Measurements from ENCODE around the gene PSMD12. TPM values are rescaled to one million over a fixed set of nuclear protein-coding genes. Genes with fewer than 3 reads are reported as not detected.

PSMD12 gene
- total and polyA plus RNA-seq, 9 of the 15 experiments (the other 6 are each of a cell fraction or from before 2014, with no cell fraction given): 36.6 to 150 (median 65.5) TPM

DNA sequence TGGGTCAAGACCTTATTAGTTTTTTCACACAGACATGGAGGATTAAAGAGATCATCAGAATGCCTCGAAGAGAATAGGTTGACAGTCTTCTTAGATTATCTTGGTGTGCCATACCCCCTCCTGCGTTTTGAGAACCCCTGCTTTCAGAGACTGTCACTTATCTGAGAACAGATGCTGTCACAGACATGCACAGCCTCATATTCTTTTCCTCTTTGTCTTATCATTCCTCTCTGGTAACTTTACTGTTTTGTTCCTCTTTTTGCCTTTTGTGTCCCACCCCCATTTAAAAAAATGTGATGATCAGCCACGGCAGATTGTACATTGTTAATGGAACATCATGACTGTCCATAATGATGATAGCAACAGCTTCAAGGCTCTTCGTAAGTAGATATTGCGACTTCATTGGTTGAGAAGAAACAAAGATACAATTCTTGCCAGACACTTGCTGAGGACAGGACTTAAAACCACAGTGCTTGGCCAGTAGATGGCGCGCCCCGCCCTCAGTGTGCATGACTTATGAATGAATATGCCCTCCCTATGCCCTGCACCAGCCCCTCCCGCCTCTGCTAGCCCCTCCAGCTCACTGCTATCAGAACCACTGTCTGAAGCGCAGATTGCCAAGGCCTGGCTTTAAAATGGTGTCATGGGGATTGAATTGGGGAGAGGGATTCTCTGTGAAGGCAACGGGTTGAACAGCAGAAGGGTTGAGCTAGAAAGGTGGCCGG lies 8.1 kb upstream of the PSMD12 start (continued):
- TF ChIP-seq, protein P1, sequence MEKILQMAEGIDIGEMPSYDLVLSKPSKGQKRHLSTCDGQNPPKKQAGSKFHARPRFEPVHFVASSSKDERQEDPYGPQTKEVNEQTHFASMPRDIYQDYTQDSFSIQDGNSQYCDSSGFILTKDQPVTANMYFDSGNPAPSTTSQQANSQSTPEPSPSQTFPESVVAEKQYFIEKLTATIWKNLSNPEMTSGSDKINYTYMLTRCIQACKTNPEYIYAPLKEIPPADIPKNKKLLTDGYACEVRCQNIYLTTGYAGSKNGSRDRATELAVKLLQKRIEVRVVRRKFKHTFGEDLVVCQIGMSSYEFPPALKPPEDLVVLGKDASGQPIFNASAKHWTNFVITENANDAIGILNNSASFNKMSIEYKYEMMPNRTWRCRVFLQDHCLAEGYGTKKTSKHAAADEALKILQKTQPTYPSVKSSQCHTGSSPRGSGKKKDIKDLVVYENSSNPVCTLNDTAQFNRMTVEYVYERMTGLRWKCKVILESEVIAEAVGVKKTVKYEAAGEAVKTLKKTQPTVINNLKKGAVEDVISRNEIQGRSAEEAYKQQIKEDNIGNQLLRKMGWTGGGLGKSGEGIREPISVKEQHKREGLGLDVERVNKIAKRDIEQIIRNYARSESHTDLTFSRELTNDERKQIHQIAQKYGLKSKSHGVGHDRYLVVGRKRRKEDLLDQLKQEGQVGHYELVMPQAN (IDR thresholded peaks at IDR 0.05; ENCODE audit: borderline replicate concordance): no peak
- TF ChIP-seq, protein P2, sequence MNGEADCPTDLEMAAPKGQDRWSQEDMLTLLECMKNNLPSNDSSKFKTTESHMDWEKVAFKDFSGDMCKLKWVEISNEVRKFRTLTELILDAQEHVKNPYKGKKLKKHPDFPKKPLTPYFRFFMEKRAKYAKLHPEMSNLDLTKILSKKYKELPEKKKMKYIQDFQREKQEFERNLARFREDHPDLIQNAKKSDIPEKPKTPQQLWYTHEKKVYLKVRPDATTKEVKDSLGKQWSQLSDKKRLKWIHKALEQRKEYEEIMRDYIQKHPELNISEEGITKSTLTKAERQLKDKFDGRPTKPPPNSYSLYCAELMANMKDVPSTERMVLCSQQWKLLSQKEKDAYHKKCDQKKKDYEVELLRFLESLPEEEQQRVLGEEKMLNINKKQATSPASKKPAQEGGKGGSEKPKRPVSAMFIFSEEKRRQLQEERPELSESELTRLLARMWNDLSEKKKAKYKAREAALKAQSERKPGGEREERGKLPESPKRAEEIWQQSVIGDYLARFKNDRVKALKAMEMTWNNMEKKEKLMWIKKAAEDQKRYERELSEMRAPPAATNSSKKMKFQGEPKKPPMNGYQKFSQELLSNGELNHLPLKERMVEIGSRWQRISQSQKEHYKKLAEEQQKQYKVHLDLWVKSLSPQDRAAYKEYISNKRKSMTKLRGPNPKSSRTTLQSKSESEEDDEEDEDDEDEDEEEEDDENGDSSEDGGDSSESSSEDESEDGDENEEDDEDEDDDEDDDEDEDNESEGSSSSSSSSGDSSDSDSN (IDR thresholded peaks at IDR 0.05; ENCODE audit: borderline replicate concordance in 1 of 2, low read depth in 2 of 2, low read length in 2 of 2): no peak
- TF ChIP-seq KAT8 (IDR thresholded peaks at IDR 0.05; ENCODE audit: low read depth) (no peak), PTRF (tag; IDR thresholded peaks at IDR 0.05) (no peak), ZFX (CRISPR knock-in tag; IDR thresholded peaks at IDR 0.05) (no peak), PHTF2 (CRISPR knock-in tag; IDR thresholded peaks at IDR 0.05) (no peak), BRD4 (IDR thresholded peaks at IDR 0.05) (no peak), SMARCB1 (IDR thresholded peaks at IDR 0.05; ENCODE audit: insufficient read length, low read depth) (no peak), PHB (CRISPR knock-in tag; IDR thresholded peaks at IDR 0.05) (no peak)
- TF ChIP-seq, protein P3, sequence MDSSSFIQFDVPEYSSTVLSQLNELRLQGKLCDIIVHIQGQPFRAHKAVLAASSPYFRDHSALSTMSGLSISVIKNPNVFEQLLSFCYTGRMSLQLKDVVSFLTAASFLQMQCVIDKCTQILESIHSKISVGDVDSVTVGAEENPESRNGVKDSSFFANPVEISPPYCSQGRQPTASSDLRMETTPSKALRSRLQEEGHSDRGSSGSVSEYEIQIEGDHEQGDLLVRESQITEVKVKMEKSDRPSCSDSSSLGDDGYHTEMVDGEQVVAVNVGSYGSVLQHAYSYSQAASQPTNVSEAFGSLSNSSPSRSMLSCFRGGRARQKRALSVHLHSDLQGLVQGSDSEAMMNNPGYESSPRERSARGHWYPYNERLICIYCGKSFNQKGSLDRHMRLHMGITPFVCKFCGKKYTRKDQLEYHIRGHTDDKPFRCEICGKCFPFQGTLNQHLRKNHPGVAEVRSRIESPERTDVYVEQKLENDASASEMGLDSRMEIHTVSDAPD (CRISPR knock-in tag; IDR thresholded peaks at IDR 0.05): no peak
- TF ChIP-seq, protein P4, sequence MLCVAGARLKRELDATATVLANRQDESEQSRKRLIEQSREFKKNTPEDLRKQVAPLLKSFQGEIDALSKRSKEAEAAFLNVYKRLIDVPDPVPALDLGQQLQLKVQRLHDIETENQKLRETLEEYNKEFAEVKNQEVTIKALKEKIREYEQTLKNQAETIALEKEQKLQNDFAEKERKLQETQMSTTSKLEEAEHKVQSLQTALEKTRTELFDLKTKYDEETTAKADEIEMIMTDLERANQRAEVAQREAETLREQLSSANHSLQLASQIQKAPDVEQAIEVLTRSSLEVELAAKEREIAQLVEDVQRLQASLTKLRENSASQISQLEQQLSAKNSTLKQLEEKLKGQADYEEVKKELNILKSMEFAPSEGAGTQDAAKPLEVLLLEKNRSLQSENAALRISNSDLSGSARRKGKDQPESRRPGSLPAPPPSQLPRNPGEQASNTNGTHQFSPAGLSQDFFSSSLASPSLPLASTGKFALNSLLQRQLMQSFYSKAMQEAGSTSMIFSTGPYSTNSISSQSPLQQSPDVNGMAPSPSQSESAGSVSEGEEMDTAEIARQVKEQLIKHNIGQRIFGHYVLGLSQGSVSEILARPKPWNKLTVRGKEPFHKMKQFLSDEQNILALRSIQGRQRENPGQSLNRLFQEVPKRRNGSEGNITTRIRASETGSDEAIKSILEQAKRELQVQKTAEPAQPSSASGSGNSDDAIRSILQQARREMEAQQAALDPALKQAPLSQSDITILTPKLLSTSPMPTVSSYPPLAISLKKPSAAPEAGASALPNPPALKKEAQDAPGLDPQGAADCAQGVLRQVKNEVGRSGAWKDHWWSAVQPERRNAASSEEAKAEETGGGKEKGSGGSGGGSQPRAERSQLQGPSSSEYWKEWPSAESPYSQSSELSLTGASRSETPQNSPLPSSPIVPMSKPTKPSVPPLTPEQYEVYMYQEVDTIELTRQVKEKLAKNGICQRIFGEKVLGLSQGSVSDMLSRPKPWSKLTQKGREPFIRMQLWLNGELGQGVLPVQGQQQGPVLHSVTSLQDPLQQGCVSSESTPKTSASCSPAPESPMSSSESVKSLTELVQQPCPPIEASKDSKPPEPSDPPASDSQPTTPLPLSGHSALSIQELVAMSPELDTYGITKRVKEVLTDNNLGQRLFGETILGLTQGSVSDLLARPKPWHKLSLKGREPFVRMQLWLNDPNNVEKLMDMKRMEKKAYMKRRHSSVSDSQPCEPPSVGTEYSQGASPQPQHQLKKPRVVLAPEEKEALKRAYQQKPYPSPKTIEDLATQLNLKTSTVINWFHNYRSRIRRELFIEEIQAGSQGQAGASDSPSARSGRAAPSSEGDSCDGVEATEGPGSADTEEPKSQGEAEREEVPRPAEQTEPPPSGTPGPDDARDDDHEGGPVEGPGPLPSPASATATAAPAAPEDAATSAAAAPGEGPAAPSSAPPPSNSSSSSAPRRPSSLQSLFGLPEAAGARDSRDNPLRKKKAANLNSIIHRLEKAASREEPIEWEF (CRISPR knock-in tag; IDR thresholded peaks at IDR 0.05): no peak
- TF ChIP-seq, protein P5, sequence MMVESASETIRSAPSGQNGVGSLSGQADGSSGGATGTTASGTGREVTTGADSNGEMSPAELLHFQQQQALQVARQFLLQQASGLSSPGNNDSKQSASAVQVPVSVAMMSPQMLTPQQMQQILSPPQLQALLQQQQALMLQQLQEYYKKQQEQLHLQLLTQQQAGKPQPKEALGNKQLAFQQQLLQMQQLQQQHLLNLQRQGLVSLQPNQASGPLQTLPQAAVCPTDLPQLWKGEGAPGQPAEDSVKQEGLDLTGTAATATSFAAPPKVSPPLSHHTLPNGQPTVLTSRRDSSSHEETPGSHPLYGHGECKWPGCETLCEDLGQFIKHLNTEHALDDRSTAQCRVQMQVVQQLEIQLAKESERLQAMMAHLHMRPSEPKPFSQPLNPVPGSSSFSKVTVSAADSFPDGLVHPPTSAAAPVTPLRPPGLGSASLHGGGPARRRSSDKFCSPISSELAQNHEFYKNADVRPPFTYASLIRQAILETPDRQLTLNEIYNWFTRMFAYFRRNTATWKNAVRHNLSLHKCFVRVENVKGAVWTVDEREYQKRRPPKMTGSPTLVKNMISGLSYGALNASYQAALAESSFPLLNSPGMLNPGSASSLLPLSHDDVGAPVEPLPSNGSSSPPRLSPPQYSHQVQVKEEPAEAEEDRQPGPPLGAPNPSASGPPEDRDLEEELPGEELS (CRISPR knock-in tag; IDR thresholded peaks at IDR 0.05; ENCODE audit: borderline replicate concordance): no peak

All from K562 (cell line).